K562 (cell line): ENCODE data around the gene LY6G6C. TPM values are rescaled to one million over a fixed set of nuclear protein-coding genes. Genes with fewer than 3 reads are reported as not detected.

Source experiments
- E2F4 ChIP-seq: sonication (generic); formaldehyde crosslinking; IDR thresholded peaks from 2 replicates; pipeline ENCODE4 v1.8.0; 2022; ENCODE audit warnings: mild to moderate bottlenecking, low read depth, missing genetic modification reagents
- EP400 ChIP-seq: fragments of 450-650 bp; IDR thresholded peaks from 2 replicates; pipeline ENCODE4 v1.6.1; 2017; ENCODE audit warnings: antibody characterized with exemption, mild to moderate bottlenecking, moderate library complexity
- FIP1L1 ChIP-seq: fragments of 200-400 bp; formaldehyde crosslinking; IDR thresholded peaks from 2 replicates; pipeline ENCODE4 v1.6.1; 2018; ENCODE audit warnings: mild to moderate bottlenecking, low read depth, low read length; ENCODE audit not compliant: poor library complexity, severe bottlenecking
- FOXJ2 ChIP-seq: fragments of 200-800 bp; sonication (Bioruptor generic); IDR thresholded peaks from 2 replicates; pipeline ENCODE4 v1.6.1; 2016; ENCODE audit warnings: missing genetic modification characterization, missing compliant biosample characterization
- FOXP4 ChIP-seq: sonication (generic); formaldehyde crosslinking; IDR thresholded peaks from 2 replicates; pipeline ENCODE4 v1.8.0; 2022; ENCODE audit warnings: mild to moderate bottlenecking, missing genetic modification reagents, borderline replicate concordance
- MAX ChIP-seq: sonication (generic); formaldehyde crosslinking; IDR thresholded peaks from 2 replicates; pipeline ENCODE4 v1.9.0; 2022; ENCODE audit warnings: mild to moderate bottlenecking, missing genetic modification reagents
- NFRKB ChIP-seq: fragments of 450-650 bp; IDR thresholded peaks from 2 replicates; pipeline ENCODE4 v1.6.1; 2016; ENCODE audit warnings: low read depth
- POLR2B ChIP-seq: fragments of 450-650 bp; IDR thresholded peaks from 2 replicates; pipeline ENCODE4 v1.6.1; 2018; ENCODE audit warnings: low read depth; ENCODE audit not compliant: partially characterized antibody
- SRF ChIP-seq, 2 experiments: fragments of 250-450, 450-650 bp in 1 of 2; sonication (Bioruptor Pico) in 1 of 2; sonication (generic) in 1 of 2; formaldehyde crosslinking; IDR thresholded peaks; 2 replicates each; pipeline versions ENCODE4 v1.5.0 to v1.5.1; 2020 to 2022; ENCODE audit warnings: mild to moderate bottlenecking in 1 of 2, missing genetic modification reagents in 1 of 2
- TCFL5 ChIP-seq: fragments of 250-450 bp; sonication (Bioruptor Pico); conservative IDR thresholded peaks from 2 replicates; pipeline ENCODE4 v1.6.1; 2021; ENCODE audit warnings: mild to moderate bottlenecking, moderate library complexity, matching md5 sums
- ZBTB11 ChIP-seq, 3 experiments: fragments of 200-800 bp in 1 of 3; fragments of 250-450 bp in 1 of 3; fragments of 450-650 bp in 1 of 3; sonication (Bioruptor Pico) in 1 of 3; sonication (Bioruptor generic) in 1 of 3; formaldehyde crosslinking in 1 of 3; IDR thresholded peaks; 2 replicates each; pipeline versions ENCODE4 v1.6.1 to v1.8.0; 2016 to 2022; ENCODE audit warnings: mild to moderate bottlenecking in 2 of 3, missing genetic modification characterization in 2 of 3, missing compliant biosample characterization in 1 of 3, moderate library complexity in 1 of 3
- ZFPM2 ChIP-seq: fragments of 250-450 bp; sonication (Bioruptor Pico); IDR thresholded peaks from 2 replicates; pipeline ENCODE4 v1.5.1; 2022; ENCODE audit warnings: mild to moderate bottlenecking
- ZHX1 ChIP-seq: fragments of 150-350 bp; conservative IDR thresholded peaks from 2 replicates; pipeline ENCODE4 v1.6.1; 2014; ENCODE audit warnings: low read length
- ZNF217 ChIP-seq: sonication (generic); formaldehyde crosslinking; IDR thresholded peaks from 2 replicates; pipeline ENCODE4 v1.8.0; 2022; ENCODE audit warnings: mild to moderate bottlenecking, missing genetic modification reagents
- ZNF444 ChIP-seq: fragments of 250-450 bp; sonication (Bioruptor Pico); IDR thresholded peaks from 2 replicates; pipeline ENCODE4 v1.4.0; 2020; ENCODE audit warnings: mild to moderate bottlenecking, moderate library complexity
- ZNF830 ChIP-seq: fragments of 250-450 bp; sonication (Bioruptor Pico); IDR thresholded peaks from 2 replicates; pipeline ENCODE4 v1.5.0; 2021; ENCODE audit warnings: mild to moderate bottlenecking
- polyA plus RNA-seq, 8 experiments: library from polyadenylated mRNA; depleted of rRNA in 4 of 8; stranded (reverse) in 5 of 8; unstranded in 3 of 8; fragments of >200 nt; fragmentation: Nextera tagmentation in 2 of 8; fragmentation: Illumina TruSeq in 1 of 8; extraction: Ambion mirVana in 2 of 8; extraction: Trizol in 1 of 8; gene quantifications; 2 replicates each; pipeline versions ENCODE4 v1.2.1 to v1.2.3, GENCODE V29; 2011 to 2014; ENCODE audit warnings: inconsistent platforms in 1 of 8, missing spikeins in 1 of 8
- total RNA-seq, 7 experiments: library from RNA; depleted of rRNA in 6 of 7; stranded (reverse); fragments of >200 nt in 6 of 7; fragmentation: Illumina TruSeq in 2 of 7; extraction: Trizol in 2 of 7; gene quantifications; 2 replicates each; pipeline versions ENCODE4 v1.2.1 to v1.2.3, GENCODE V29; 2011 to 2021; ENCODE audit warnings: low replicate concordance in 1 of 7

LY6G6C gene
- total and polyA plus RNA-seq, 9 of the 15 experiments (the other 6 are each of a cell fraction or from before 2014, with no cell fraction given): 0.06 to 0.20 TPM; not detected in 7

GRCh38 chr6:31739639-31740396 is 18.3 kb upstream of the LY6G6C start, which contains the start of gene MSH5 (continued):
- no peak for TF ChIP-seq TCFL5
- no peak for TF ChIP-seq NFRKB
- TF ChIP-seq ZNF830 (CRISPR knock-in tag): peak; percentile 93; the same call in 1 of the 2 replicates
- TF ChIP-seq ZFPM2 (CRISPR knock-in tag): peak; percentile 91
- peak; percentile 68; the same call in 1 of the 2 replicates for TF ChIP-seq ZNF444 (CRISPR knock-in tag)
- 0 out of 2 replicates have a peak, but pooled peaks have one; percentile 62 for TF ChIP-seq FOXJ2 (tag)
- TF ChIP-seq POLR2B: peak; percentile 94
- TF ChIP-seq MAX (CRISPR knock-in tag): peak; percentile 100
- TF ChIP-seq EP400: no peak
- TF ChIP-seq E2F4 (CRISPR knock-in tag): peak; percentile 100
- peak; percentile 98; the same call in 1 of the 2 replicates for TF ChIP-seq FOXP4 (CRISPR knock-in tag)
- peak; percentile 76 for TF ChIP-seq ZHX1
- peak in 1 of 2 experiments; percentile 66; a peak in 2 of 4 replicates for TF ChIP-seq SRF (CRISPR knock-in tag; IDR thresholded peaks at IDR 0.05)
- peak; percentile 97 for TF ChIP-seq FIP1L1
- 0 out of 6 replicates have a peak, but pooled peaks of 1 of the 3 experiments have one; percentile 29 for TF ChIP-seq ZBTB11 (CRISPR knock-in tag; IDR thresholded peaks at IDR 0.05)
- TF ChIP-seq ZNF217 (CRISPR knock-in tag): no peak
